ENCODE measurements around the gene C16orf78.
A peak's percentile ranks its signal among the peaks of the same experiment; 100 is the strongest.

The C16orf78 gene

GRCh38 chr16:49349446-49350168, 24.0 kb upstream of the C16orf78 start:
- no peak for ATAC-seq
- TF ChIP-seq CREB5 (CRISPR knock-in tag; IDR thresholded peaks at IDR 0.05; ENCODE audit: low read depth) (no peak), TOX (CRISPR knock-in tag; IDR thresholded peaks at IDR 0.05; ENCODE audit: borderline replicate concordance) (no peak), ZNF70 (CRISPR knock-in tag; IDR thresholded peaks at IDR 0.05) (no peak), TSHZ2 (CRISPR knock-in tag; IDR thresholded peaks at IDR 0.05) (no peak), PPARA (CRISPR knock-in tag; IDR thresholded peaks at IDR 0.05; ENCODE audit: borderline replicate concordance) (no peak)

GRCh38 chr16:49350265-49351095, 23.1 kb upstream of the C16orf78 start:
- TF ChIP-seq OSR1 (CRISPR knock-in tag; IDR thresholded peaks at IDR 0.05), result no peak
- no peak for TF ChIP-seq CSDC2 (CRISPR knock-in tag; IDR thresholded peaks at IDR 0.05)
- TF ChIP-seq CSRNP3 (CRISPR knock-in tag; IDR thresholded peaks at IDR 0.05), result no peak
- TF ChIP-seq ZC3H10 (CRISPR knock-in tag; IDR thresholded peaks at IDR 0.05), result no peak
- no peak for TF ChIP-seq ARNTL (CRISPR knock-in tag; IDR thresholded peaks at IDR 0.05; ENCODE audit: borderline replicate concordance, low read depth)
- no peak for TF ChIP-seq TCF4 (CRISPR knock-in tag; IDR thresholded peaks at IDR 0.05; ENCODE audit: borderline replicate concordance)
- no peak for TF ChIP-seq RARB (CRISPR knock-in tag; IDR thresholded peaks at IDR 0.05)
- no peak for TF ChIP-seq ISL1 (CRISPR knock-in tag; IDR thresholded peaks at IDR 0.05)
- no peak for TF ChIP-seq TSHZ2 (CRISPR knock-in tag; IDR thresholded peaks at IDR 0.05)
- no peak for TF ChIP-seq PPARA (CRISPR knock-in tag; IDR thresholded peaks at IDR 0.05; ENCODE audit: borderline replicate concordance)
- no peak for TF ChIP-seq ZNF8 (CRISPR knock-in tag; IDR thresholded peaks at IDR 0.05)
- TF ChIP-seq TOX (CRISPR knock-in tag; IDR thresholded peaks at IDR 0.05; ENCODE audit: borderline replicate concordance), result no peak
- no peak for TF ChIP-seq ZNF565 (CRISPR knock-in tag; conservative IDR thresholded peaks at IDR 0.05; ENCODE audit: low read depth)
- no peak for TF ChIP-seq ESRRG (CRISPR knock-in tag; IDR thresholded peaks at IDR 0.05)
- TF ChIP-seq PATZ1 (CRISPR knock-in tag; IDR thresholded peaks at IDR 0.05; ENCODE audit: borderline replicate concordance), result no peak
- no peak for TF ChIP-seq ZFP30 (CRISPR knock-in tag; IDR thresholded peaks at IDR 0.05)
- TF ChIP-seq ZNF70 (CRISPR knock-in tag; IDR thresholded peaks at IDR 0.05), result no peak
- TF ChIP-seq GLIS3 (CRISPR knock-in tag; IDR thresholded peaks at IDR 0.05), result no peak
- ATAC-seq, result peak; percentile 85
